ENCODE measurements around the gene FLNB.
"Not testable (repeated sequence)": the region's sequence is repeated elsewhere in the genome, so short reads cannot be mapped to it uniquely, and the experiment has no call there.

FLNB gene

DNA sequence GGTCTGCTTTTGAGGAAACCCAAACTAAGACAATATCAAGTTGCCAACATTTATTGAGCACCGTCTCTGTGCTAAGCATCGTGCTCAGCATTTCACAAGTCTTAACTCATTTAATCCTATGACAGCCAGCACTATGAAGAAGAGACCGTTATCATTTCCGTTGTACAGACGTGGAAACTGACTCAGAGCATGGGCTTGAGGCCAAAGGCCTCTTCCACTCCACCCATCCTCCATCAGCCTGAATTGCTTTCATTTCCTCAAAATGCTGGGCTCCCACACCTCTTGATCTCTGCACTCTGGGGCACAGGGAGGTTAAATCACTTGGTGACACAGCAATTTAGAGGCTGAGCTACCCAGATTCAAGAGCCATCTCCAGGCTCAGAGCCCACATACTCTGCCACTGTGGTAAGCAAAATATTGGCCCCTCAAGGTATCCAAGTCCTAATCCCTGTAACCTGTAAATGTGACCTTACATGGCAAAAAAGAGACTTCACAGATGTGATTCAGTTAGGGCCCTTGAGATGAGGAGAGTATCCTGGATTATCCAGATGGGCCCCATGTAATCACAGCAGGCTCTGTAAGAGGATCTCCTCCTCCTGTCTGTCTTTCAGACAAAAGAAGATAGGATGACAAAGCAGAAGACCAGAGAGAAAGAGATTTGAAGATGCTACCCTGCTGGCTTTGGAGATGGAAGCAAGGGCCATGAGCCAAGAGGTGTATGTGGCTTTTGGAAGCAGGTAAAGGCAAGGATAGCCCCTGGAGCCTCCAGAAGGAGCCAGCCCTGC, 24.3 kb upstream of the FLNB start:
- DNase-seq: no peak

DNA sequence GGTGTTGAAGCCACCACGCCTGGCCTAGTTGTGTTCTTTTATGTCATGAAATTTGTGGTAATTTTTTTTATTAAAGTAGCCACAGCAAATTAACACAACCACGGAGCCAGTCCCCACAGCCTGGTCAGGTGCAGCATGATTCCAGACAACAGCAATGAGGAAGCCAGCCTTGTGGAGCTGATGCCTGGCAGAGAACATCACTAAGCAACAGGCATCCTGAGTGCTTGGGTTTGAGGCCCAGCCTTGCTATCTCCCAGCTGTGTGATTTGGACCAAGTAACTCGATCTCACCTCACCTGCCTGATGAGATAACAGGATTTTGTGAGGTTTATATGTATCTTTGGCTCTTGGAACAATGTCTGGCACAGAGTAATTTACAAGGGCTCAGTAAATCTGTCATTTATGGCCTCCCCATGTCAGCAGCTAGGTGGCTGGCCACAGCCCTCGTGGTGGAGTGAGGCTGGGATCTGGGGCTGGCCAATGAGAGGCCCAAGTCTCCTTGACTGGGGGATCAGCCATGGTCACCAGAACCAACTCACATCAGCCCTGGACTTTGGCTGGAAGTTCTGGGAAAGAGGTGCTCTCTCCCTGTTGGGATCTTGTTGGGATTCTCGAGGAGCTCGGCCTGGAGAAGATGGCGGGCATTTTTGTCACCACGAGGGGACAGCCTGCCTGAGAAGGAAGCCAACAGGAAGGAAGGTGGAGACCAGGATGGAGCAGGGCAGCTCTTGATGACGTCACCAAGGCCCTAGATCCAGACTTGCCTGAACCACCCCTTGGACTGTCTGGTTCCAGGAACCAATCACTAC, 22.8 kb upstream of the FLNB start:
- no peak for DNase-seq

DNA sequence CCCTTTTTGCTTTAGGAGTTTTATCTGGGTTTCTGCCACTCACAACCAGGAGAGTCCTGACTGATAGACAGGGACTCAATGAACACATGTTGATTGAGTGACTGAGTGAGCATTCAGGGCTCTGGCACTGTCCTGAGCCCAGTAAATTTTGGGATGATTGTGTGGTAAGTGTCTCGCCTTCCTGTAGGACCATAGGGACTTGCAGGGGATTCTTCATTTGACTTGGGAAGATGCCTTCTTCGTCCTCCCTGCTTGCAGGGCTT, 22.3 kb upstream of the FLNB start:
- no peak for DNase-seq

DNA sequence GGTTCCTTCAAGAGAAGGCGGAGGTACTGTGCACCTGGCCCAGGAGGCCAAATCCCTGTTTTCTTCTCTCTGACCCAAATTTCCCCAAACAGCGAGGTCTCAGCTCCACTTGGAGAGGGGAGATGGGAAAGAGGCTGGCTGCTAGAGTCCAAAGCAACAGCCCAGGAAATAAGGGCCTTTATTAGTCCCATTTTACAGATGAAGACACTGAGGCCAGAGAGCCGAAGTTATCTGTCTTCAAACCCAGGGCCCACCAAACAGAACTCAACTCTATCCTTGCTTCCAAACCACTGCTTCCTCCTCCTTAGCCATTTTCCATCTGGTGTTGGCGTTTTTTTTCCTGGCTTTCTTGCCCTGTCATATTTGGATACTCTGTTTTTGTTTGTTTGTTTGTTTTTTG, 22.0 kb upstream of the FLNB start:
- no peak for DNase-seq

DNA sequence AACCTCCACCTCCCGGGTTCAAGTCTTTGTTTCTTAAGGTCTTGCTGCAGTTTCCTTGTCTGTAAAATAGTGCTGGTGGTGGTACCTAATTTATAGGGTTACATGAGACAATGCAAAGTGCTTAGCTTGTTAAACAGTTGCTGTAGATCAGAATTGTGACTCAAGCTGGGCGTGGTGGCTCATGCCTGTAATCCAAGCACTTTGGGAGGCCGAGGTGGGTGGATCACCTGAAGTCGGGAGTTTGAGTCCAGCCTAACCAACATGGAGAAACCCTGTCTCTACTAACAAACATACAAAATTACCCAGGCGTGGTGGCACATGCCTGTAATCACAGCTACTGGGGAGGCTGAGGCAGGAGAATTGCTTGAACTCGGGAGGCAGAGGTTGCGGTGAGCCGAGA, 19.0 kb upstream of the FLNB start:
- DNase-seq: not testable (repeated sequence)

DNA sequence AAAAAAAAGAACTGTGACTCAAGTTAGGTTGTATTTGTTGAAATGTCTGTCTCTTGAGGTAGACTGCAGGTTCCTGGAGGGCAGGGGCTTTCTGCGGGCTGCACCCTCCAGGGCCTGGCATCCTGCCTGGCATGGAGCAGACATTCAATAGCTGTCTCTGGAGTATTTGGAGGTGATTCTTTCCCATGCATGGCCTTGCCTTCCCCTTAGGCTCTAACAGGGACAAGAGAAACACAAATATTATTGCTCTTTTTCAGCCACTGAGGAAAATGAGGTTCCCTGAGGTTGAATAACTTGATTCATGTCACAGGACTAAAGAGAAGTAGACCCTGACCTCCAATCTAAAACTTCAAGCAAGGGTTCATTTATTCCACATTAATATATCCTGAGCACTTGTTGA, 18.6 kb upstream of the FLNB start:
- no peak for DNase-seq

DNA sequence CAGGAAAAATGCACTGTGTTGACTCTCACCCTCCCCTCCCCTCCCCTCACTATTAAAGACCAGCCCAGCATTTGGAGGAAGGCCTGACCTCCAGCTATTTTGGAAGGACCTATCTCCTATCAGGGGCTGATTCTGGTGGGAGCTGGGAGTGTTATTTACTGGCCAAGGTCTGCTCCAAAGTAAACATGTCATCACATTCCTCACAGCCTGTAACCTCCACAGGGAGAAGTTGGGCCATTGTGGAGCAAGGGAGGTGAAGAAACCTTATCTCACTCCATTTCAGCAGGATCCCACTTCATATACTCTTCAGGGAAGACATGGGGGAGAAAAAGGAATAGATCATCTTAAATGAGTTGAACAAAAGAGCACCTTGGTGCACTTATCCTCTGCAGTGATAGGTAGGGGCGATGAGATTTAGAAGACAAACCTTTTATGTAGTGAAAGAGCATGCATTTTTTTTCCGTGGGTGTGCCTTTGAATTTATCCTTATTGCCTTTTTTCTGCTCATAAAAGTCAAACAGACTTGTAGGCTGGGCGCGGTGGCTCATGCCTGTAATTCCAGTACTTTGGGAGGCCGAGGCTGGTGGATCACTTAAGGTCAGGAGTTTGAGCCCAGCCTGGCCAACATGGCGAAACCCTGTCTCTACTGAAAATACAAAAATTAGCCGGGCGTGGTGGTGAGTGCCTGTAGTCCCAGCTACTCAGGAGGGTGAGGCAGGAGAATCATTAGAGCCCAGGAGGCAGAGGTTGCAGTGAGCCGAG, 15.6 kb upstream of the FLNB start:
- no peak for DNase-seq

DNA sequence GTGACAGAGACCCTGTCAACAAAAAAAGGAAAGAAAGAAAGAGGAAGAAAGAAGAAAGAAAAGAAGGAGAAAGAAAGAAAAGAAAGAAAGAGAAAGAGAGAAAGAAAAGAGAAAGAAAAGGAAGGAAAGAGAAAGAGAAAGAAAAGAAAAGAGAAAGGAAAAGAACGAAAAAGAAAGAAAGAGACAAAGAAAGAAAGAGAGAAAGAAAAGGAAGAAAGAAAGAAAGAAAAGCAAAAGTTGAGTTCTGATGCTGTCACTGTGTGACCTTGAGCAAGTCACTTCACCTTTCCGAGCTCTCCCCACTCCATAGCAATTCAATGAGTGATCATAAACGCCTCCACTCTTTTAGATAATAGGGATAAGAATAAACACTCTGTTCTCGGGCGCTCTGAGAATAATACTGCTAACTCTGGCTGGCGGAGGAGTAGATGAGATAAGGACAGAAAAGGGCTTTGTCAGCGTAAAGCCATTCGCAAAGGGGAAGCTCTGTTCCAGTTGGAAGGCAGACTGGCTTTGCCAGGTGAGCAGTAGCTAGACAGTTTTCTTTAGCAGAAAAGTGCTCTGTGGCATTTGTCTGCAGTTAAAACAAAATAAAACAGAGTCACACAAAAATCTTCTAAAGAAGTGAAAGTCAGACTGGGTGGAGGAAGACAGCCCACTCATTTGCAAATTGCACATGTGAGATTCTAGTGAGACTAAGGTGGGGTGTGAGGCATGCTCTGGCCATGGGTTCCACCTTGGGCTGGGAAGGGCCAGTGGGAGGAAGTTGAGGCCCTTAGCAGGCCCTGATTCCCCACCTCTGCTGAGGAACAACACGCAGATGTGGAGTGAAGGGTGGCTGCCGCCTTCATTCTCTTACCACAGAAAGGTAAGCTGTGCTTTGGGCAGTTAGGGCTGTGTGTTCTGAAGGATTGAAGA, 9.6 kb upstream of the FLNB start:
- no peak for DNase-seq

DNA sequence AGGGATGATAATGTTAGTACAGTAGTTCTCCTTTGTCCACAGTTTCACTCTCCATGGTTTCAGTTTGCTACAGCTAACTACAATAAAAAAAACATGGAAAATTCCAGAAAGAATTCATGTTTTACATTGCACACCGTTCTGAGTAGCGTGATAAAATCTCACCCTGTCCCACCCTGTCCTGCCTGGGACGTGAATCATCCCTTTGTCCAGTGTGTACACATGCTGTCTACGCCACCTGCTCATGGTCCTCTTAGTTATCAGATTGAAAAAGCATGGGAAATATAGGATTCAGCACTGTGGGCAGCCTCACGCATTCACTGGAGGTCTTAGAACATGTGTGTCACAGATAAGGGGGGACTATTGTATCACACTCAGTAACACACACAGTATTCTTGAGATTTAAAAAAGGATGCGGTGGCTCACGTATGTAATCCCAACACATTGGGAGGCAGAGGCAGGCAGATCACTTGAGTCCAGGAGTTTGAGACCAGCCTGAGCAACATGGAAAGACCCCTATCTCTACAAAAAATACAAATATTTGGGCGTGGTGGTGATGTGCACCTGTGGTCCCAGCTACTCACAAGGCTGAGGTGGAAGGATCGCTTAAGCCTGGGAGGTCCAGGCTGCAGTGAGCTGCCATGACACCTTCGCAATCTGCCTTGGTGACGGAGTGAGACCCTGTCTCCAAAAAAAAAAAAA, 8.7 kb upstream of the FLNB start:
- DNase-seq: no peak

DNA sequence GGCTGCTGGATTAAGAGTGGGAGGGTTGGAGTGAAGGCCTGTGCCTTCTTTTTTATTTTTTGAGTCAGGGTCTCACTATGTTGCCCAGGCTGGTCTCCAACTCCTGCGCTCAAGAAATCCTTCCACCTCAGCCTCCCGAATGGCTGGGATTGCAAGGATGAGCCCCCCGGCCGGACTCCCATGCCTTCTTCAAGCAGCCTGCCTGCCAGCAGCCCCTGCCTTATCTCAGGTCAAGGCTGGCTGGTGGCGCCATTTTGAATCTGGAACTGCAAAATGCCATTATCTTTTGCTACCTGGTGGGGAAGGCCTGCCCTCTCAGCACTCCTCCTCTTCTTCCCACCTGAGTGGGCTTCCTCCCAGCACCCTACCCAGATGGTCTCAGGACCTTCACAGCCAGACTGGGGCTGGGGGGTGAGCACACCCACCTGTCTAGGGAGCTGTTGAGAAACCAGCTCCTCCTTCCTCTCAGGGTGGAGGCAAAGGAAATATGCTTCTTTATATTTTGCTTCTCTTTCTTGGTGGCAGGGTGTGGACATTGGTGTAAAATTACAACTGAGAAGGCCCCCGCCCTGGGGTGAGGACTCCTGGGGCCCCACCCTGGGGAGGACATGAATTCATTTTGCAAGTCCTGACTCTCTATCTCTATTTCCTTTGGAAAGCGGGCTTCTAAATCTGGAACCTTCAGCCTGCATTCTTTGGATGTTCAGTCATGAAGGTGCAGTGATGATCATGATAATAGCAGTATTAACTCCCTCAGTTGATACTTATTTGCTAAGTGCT, 7.7 kb upstream of the FLNB start:
- no peak for DNase-seq

DNA sequence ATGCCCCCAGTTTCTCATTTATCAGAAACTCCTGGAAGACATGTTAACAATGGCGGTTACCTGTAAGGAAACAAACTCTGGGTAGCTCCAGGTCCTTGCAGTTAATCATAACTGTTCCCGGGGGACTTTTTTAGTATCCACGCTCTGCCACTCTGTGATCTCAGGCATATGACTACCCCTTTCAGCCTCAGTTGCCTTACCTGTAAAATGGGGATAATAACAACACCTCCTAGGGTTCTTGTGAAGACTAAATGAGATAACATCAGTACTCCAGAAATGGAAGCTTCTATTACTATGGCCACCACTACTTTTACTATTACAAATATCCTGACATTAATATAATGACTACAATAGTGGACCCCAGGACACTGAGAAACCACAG, 7.1 kb upstream of the FLNB start:
- DNase-seq: no peak

DNA sequence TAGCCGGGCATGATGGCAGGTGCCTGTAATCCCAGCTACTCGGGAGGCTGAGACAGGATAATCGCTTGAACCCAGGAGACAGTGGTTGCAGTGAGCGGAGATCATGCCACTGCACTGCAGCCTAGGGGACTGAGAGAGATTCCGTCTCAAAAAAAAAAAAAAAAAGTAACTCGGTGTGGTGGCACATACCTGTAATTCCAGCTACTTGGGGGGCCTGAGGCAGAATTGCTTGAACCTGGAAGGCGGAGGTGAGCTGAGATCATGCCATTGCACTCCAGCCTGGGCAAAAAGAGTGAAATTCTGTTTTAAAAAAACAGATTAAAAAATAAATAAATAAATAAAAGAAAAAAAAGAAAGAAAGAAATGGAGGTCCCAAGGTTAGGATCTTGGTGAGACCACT, 6.2 kb upstream of the FLNB start:
- no peak for DNase-seq

DNA sequence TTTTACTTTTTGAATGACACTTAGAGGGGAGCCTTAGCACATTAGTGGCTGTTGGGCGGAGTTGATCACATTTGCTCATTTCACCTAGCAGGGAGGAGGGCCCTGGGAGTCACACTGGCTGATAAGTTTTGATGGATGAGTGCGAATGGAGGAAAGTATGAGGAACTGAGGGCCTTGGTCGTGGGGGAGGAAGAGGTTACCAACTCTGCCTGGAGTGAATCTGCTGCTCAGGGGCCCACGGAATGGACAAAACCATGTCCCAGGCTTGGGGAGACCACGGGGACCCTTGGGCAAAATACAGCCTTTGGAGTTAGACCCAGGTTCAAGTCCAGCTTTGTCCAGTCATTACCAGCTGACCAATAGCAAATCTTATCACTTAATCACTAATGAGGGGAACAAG, 5.1 kb upstream of the FLNB start:
- DNase-seq: no peak

DNA sequence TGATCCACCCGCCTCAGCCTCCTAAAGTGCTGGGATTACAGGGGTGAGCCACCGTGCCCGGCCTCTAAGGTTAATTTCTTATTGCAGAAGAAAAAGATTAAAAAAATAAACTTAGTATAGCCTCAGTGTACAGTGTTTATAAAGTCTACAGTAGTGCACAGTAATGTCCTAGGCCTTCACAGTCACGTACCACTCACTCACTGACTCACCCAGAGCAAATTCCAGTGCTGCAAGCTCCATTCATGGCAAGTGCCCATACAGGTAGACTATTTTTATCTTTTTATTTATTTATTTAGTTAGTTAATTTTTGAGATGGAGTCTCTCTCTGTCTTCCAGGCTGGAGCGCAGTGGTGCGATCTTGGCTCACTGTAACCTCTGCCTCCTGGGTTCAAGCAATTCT, 3.2 kb upstream of the FLNB start:
- no peak for DNase-seq

DNA sequence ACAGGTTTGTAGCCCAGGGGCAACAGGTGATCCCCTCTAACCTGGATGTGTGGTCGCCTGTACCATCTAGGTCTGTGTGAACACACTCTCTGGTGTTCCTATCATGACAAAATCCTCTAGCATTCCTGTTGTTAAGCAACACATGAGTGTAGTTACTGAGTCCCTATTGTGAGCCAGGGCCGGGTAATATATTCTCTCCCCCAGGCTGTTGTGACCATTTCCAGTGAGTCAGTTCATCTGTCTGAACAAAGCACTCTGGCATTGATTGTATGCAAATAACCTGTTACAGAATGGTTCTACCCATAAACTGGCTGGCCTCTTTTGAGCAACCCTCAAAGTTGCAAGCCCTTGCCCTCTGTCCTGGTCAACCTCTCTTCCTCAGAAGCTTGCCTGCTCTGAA, 2.6 kb upstream of the FLNB start:
- no peak for DNase-seq

DNA sequence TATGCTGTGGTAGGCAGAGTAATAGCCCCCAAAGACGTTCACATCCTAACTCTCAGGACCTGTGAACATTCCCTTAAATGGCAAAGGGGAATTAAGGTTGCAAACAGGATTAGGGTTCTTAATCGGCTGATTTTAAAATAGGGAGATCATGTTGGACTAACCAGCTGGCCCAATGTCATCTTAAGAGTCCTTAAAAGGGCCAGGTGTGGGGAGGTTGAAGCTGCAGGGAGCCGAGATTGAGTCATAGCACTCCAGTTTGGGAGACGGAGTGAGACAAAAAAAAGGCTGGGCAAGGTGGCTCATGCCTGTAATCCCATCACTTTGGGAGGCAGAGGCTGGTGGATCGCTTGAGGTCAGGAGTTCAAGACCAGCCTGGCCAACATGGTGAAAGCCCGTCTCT, 1.6 kb upstream of the FLNB start:
- no peak for DNase-seq

DNA sequence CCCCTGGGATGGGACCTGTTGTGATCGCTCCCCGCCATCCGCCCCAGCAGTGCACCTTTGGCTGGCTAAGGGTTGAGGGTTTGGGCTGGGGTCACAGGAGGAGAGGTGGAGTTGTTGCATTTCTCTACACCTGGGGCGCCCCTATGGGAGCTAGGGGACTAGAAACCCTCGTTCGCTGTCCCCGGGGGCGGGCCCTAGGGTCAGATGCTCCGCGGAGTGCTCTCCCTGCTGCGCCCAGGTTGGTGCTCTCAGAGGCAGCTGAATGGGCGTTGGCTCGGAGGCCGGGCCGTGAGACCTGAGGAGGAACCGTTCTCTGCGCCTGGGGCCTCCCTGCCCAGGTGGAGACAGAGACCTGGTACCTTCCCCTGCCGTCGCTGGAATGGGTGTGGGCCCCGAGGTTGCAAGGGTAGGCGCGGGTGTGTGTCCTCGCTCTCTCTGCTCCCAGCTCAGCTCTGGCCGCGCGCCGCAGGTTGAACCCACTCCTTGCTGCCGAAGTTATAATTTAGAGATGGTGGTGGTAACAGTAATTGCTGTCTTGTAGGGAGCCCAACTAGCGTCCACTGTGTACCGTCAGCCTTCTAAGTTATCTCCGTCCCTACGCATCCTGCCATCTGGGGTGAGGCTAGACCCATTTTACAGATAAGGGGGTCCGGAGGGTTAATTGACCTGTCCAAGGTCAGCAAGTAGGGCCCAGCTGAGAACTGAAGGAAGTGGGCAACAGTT, 965 bp downstream of the FLNB start:
- DNase-seq: no peak

DNA sequence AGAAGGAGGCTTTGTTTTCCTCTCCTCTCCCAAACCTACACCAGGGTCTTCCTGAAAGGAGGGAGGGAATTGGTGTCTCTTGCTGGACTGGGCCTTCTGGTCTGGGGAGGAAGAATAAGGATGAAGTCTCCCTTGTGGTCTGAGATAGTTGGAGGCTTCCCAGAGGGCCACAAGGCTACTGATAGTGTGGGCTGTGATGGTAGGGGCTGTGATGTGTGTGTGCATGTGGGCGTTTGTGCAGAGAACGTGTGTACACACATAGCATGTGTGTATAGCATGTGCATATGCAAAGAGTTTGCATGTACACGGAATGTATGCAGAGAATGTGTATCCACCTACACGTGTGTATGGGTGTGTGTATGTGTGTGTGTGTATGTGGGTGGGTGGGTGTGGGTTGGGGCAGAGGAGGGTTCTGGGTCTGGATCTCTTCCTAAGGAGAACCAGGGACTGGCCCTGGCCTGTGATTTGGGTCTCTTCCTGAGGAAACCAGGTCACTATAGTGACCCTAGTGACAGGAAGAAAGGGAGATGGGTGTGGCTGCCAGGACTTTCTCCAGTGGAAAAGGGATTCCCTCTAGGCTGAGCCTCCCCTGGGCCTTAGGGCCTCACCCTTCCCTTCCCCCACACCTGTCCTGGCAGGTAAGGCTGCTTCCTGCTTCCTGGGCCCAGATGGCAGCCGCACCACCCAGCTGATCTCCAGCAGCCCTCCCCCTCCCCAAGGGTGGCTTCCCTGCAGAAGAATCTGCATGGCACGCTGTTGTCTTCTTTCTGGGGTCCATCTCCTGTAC, 1.7 kb downstream of the FLNB start:
- no peak for DNase-seq

DNA sequence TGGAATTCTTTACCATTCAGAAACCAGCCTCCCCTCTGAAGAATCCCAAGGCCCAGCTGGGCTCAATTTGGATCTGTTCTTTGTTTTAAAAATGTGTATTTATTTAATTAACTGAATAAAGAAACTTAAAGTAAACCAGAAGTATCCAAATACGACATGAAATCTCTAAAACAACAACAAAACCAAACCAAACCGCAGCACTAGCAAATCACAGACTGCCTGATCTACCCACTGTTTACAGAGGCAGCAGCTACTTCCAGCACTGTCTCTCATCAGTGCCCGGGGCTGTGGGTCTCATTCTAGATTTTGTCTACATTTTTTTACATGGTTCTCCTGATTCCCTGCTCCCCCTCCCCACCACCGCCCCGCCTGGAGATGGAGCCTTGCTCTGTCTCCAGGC, 2.3 kb downstream of the FLNB start:
- no peak for DNase-seq

DNA sequence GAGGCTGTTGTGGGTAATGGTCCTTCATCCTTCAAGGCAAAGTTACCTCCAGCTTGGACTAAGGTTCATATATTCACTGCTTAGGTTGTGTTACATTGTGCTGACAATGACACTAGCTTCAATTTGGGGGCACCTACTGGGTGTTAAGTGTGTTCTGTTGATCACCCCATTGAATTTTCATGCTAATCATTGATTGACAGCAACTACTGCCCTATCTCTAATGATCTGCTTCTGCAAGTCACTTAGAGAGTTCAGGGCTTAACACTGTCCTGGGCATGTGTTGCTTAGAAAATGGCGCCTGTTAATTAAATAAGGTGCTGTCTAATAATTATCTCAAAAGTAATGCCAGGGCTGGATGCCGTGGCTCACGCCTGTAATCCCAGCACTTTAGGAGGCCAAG, 3.4 kb downstream of the FLNB start:
- DNase-seq: no peak
